Smooth muscle cell (in vitro differentiated cells): ENCODE data around the gene LHB. TPM values are rescaled to one million over a fixed set of nuclear protein-coding genes. Genes with fewer than 3 reads are reported as not detected.

Experiments
- DNase-seq: peaks from one replicate; lab custom pipeline; 2025; ENCODE audit not compliant: unreplicated experiment; lab: John Stamatoyannopoulos, UW
- H2AFZ ChIP-seq: fragments of 200-600 bp; sonication (generic); 2 replicates; pipeline ENCODE4 v1.6.0; 2016; ENCODE audit warnings: antibody characterized with exemption, low read depth, mild to moderate bottlenecking
- H3F3A ChIP-seq: fragments of 200-600 bp; sonication (generic); 2 replicates; pipeline ENCODE4 v1.6.0; 2017; ENCODE audit warnings: antibody characterized with exemption, low read depth
- H3K27ac ChIP-seq: fragments of 200-600 bp; sonication (generic); 2 replicates; pipeline ENCODE4 v1.5.1; 2016; ENCODE audit warnings: low read depth, mild to moderate bottlenecking
- H3K27me3 ChIP-seq: fragments of 200-600 bp; sonication (generic); 2 replicates; pipeline ENCODE4 v1.6.1; 2016; ENCODE audit warnings: low read depth, mild to moderate bottlenecking
- H3K36me3 ChIP-seq: fragments of 200-600 bp; sonication (generic); 2 replicates; pipeline ENCODE4 v1.5.1; 2016; ENCODE audit warnings: low read depth
- H3K4me1 ChIP-seq: fragments of 200-600 bp; sonication (generic); 2 replicates; pipeline ENCODE4 v1.5.1; 2016; ENCODE audit warnings: low read depth
- H3K4me2 ChIP-seq: fragments of 200-600 bp; sonication (generic); 2 replicates; pipeline ENCODE4 v1.6.0; 2016; ENCODE audit warnings: mild to moderate bottlenecking
- H3K4me3 ChIP-seq: fragments of 200-600 bp; sonication (generic); 2 replicates; pipeline ENCODE4 v1.5.1; 2016; ENCODE audit warnings: mild to moderate bottlenecking
- H3K79me2 ChIP-seq: fragments of 200-600 bp; sonication (generic); 2 replicates; pipeline ENCODE4 v1.6.0; 2016; ENCODE audit warnings: low read depth, mild to moderate bottlenecking
- H3K9ac ChIP-seq: fragments of 200-600 bp; sonication (generic); 2 replicates; pipeline ENCODE4 v1.6.0; 2016; ENCODE audit warnings: low read depth
- H3K9me3 ChIP-seq: fragments of 200-600 bp; sonication (generic); replicated peaks from 2 replicates; pipeline ENCODE4 v1.5.1; 2016; ENCODE audit warnings: low read depth
- H4K20me1 ChIP-seq: fragments of 200-600 bp; sonication (generic); 2 replicates; pipeline ENCODE4 v1.6.0; 2016; ENCODE audit warnings: low read depth
- WGBS: methylation state at CpG from one replicate; pipeline ENCODE4 v1.1.7; 2016; ENCODE audit warnings: low lambda C conversion rate; 5-methylcytosine and 5-hydroxymethylcytosine counted together
- polyA plus RNA-seq: library from polyadenylated mRNA; unstranded; fragments of >200 nt; fragmentation: Nextera tagmentation; extraction: Ambion mirVana; gene quantifications from 2 replicates; pipeline ENCODE4 v1.2.1, GENCODE V29; 2016
- total RNA-seq: library from RNA; depleted of rRNA; stranded (reverse); fragments of >200 nt; gene quantifications from 2 replicates; pipeline ENCODE4 v1.2.3, GENCODE V29; 2014
- TF ChIP-seq, protein P1 (sequence below): fragments of 200-600 bp; sonication (generic); IDR thresholded peaks from 2 replicates; pipeline ENCODE4 v1.5.1; 2017; ENCODE audit warnings: borderline replicate concordance, mild to moderate bottlenecking, antibody characterized with exemption; ENCODE audit not compliant: insufficient read depth, poor library complexity, severe bottlenecking

Gene LHB
- total and polyA plus RNA-seq, 2 experiments from 2014 or later = not detected

- DNase-seq = no peak
- Histone ChIP-seq H3K9ac (no peak overlapping the region), H3K4me3 (no peak overlapping the region), H3K4me1 (no peaks in the 10 kb centered on the region), H3K27ac (no peak overlapping the region), H3K36me3 (no peaks in the 10 kb centered on the region), H3K79me2 (no peaks in the 10 kb centered on the region), H4K20me1 (no peaks in the 10 kb centered on the region), H3F3A (no peaks in the 10 kb centered on the region), H2AFZ (no peak overlapping the region), H3K4me2 (no peak overlapping the region), H3K9me3 (no peaks in the 10 kb centered on the region), H3K27me3 (no peaks in the 10 kb centered on the region)
- TF ChIP-seq, protein P1, sequence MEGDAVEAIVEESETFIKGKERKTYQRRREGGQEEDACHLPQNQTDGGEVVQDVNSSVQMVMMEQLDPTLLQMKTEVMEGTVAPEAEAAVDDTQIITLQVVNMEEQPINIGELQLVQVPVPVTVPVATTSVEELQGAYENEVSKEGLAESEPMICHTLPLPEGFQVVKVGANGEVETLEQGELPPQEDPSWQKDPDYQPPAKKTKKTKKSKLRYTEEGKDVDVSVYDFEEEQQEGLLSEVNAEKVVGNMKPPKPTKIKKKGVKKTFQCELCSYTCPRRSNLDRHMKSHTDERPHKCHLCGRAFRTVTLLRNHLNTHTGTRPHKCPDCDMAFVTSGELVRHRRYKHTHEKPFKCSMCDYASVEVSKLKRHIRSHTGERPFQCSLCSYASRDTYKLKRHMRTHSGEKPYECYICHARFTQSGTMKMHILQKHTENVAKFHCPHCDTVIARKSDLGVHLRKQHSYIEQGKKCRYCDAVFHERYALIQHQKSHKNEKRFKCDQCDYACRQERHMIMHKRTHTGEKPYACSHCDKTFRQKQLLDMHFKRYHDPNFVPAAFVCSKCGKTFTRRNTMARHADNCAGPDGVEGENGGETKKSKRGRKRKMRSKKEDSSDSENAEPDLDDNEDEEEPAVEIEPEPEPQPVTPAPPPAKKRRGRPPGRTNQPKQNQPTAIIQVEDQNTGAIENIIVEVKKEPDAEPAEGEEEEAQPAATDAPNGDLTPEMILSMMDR = no peak
- 96% methylated on average over 18 of the region's 18 CpGs for WGBS
Measured at GRCh38 chr19:49009828-49010227, 7.1 kb downstream of the LHB start.

GRCh38 chr19:49006905-49007304 lies 10.0 kb downstream of the LHB start:
- Histone ChIP-seq H3K4me1 (no peaks in the 10 kb centered on the region), H3F3A (no peaks in the 10 kb centered on the region), H3K9ac (no peak overlapping the region), H3K27me3 (no peaks in the 10 kb centered on the region), H3K79me2 (no peaks in the 10 kb centered on the region), H3K27ac (no peak overlapping the region), H4K20me1 (no peaks in the 10 kb centered on the region), H3K4me3 (no peak overlapping the region), H2AFZ (no peak overlapping the region), H3K36me3 (no peaks in the 10 kb centered on the region), H3K4me2 (no peak overlapping the region), H3K9me3 (no peaks in the 10 kb centered on the region)
- TF ChIP-seq, protein P1 = no peak
- DNase-seq = no peak
- 98% methylated on average over 22 of the region's 22 CpGs for WGBS

DNA sequence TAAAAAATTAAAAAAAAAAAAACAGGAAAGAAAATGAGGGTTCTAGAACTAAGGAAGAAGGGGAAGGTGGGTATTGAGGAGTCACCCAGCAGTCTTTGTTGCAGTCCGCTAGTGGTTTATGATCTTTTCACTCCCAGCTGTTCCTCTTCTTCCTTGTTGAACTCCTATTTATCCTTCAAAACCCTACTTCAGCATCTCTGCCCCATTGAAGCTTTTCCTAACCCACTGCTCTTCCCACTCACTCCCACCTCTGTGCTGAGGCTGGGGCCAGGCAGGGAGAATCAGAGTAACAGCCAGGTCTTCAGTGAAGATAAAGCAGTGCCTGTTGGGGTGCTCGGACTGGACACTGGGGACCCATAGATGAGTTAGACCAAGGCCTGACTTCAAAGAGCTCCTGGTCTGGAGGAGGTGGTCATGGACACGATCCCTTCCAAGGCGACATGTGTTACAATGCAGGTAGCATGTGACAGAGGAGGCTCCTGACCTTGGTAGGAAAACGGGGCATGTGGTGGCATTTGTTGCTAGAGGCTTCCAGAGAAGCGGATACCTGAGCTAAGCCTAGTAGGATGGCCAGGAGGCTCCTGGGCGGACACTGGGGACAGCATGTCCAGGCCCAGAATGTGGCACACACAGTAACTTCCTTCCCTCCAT lies 11.8 kb downstream of the LHB start:
- WGBS = 97% methylated on average over 7 of the region's 7 CpGs
- Histone ChIP-seq H3K9me3 (no peaks in the 10 kb centered on the region), H3K79me2 (no peaks in the 10 kb centered on the region), H3K27me3 (no peaks in the 10 kb centered on the region), H3K27ac (no peak overlapping the region), H3K4me1 (no peaks in the 10 kb centered on the region), H2AFZ (no peak overlapping the region), H3K4me3 (no peak overlapping the region), H4K20me1 (peaks cover 5% of the 10 kb centered on the region), H3F3A (no peaks in the 10 kb centered on the region), H3K9ac (no peak overlapping the region), H3K4me2 (no peak overlapping the region), H3K36me3 (no peaks in the 10 kb centered on the region)
- DNase-seq = no peak
- TF ChIP-seq, protein P1 = no peak

DNA sequence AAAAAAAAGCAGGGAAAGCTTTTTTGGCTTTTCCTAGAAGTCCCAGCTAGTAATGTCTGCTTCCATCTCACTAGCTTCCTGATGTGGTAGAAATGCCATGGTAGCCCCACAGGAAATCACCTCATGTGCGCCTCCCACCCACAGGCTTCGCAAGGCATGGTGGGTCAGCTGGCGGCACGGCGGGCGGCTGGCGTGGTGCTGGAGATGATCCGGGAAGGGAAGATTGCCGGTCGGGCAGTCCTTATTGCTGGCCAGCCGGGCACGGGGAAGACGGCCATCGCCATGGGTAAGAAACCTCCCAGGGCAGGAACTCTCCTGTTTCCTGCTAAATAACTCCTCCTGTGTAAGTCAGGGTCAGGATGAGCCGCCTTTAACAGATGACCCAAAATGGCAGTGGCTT lies 12.8 kb downstream of the LHB start:
- Histone ChIP-seq H3K4me3 (no peak overlapping the region), H3K27me3 (no peaks in the 10 kb centered on the region), H3K27ac (no peak overlapping the region), H3K79me2 (no peaks in the 10 kb centered on the region), H2AFZ (no peak overlapping the region), H3K4me1 (no peaks in the 10 kb centered on the region), H3K9me3 (no peaks in the 10 kb centered on the region), H3K9ac (no peak overlapping the region), H4K20me1 (peaks cover 5% of the 10 kb centered on the region), H3F3A (no peaks in the 10 kb centered on the region), H3K36me3 (no peaks in the 10 kb centered on the region), H3K4me2 (no peak overlapping the region)
- 98% methylated on average over 15 of the region's 15 CpGs for WGBS
- no peak for DNase-seq
- TF ChIP-seq, protein P1 = no peak
